ENCODE results near the gene DUSP1.

The DUSP1 gene

DNA sequence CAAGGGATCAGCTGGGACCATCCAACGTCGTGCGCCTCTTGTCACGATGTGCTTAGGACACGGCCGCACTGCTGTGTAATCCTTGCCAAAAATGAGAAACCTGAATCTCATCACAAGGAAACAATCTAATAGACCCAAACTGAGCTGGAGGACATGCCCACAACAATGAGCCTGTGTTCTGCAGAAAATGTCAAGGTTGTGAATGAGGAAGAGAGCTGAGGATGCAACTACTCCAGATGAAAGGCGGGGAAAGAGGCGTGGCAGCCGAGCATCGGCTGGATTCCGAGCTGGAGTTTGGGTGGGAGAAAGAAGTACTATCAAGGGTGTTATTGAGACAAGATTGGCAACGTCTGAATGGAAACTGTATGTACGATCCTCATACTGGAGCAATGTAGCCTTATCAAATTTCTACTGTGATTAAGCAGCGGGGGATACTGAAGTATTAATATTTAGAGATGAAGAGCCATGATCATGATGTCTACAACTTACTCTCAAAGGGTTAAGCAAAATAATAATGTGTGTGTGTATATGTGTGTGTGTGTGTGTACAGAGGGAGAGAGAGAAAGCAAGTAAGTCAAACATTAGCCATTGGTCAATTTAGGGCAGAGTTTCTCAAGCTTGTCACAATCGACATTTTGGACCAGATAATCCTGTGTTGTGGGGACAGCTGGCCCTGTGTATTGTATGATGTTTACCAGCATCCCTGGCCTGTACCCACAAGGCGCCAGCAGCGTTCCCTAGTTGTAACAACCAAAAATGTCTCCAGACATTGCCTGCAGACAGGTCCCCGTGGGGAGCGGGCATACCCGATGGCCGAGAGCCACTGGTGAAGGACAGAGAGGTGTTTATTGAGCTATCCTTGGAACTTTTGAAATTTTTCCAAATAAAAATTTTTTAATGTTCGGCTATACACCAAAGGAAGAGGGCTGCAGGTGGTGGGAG lies 46.5 kb downstream of the DUSP1 start:
- no peak overlapping the region for H3K4me3 ChIP-seq (ENCODE audit: control insufficient read depth, low read depth, low read length)
- TF ChIP-seq CTCF (IDR thresholded peaks at IDR 0.05; ENCODE audit: control insufficient read depth, insufficient read depth, low read depth, low read length, missing control alignments), result no peak
- no peak for DNase-seq (ENCODE audit: low read depth)

- H3K4me3 ChIP-seq (ENCODE audit: control insufficient read depth, low read depth, low read length), result no peak overlapping the region
- DNase-seq (ENCODE audit: low read depth), result no peak
- TF ChIP-seq CTCF (IDR thresholded peaks at IDR 0.05; ENCODE audit: control insufficient read depth, insufficient read depth, low read depth, low read length, missing control alignments), result no peak
These were observed 47.5 kb downstream of the DUSP1 start for GRCh38 chr5:172723508-172723907.

DNA sequence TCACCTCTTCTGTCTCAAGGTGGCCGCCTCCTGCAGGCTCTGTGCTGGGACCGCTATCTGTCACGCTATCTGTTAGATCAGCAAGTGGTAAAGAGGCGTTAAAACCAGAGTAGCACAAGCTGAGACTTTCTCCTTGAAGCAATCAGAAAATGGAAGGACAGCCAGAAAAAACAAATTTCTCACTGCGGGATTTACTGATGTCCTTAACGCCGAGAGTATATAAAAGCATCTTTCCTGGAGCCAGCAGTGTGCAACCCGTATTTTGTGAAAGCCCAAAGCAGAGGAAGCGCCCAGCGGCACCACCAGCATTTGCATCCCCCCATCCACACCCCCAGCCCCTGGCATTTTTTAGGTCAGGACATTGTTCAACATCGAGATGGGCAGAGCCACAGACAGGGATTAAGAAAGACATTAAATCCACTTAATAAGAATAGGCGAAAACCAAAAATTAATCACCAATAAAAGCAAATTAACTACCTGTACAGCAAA lies 48.6 kb downstream of the DUSP1 start:
- TF ChIP-seq CTCF (IDR thresholded peaks at IDR 0.05; ENCODE audit: control insufficient read depth, insufficient read depth, low read depth, low read length, missing control alignments), result no peak
- H3K4me3 ChIP-seq (ENCODE audit: control insufficient read depth, low read depth, low read length), result no peak overlapping the region
- no peak for DNase-seq (ENCODE audit: low read depth)

- no peak for TF ChIP-seq CTCF (IDR thresholded peaks at IDR 0.05; ENCODE audit: control insufficient read depth, insufficient read depth, low read depth, low read length, missing control alignments)
- no peak for DNase-seq (ENCODE audit: low read depth)
- H3K4me3 ChIP-seq (ENCODE audit: control insufficient read depth, low read depth, low read length), result no peak overlapping the region
These were observed 49.3 kb downstream of the DUSP1 start for GRCh38 chr5:172721455-172722326.

- no peak for TF ChIP-seq CTCF (IDR thresholded peaks at IDR 0.05; ENCODE audit: control insufficient read depth, insufficient read depth, low read depth, low read length, missing control alignments)
- no peak for DNase-seq (ENCODE audit: low read depth)
These were observed 50.3 kb downstream of the DUSP1 start for GRCh38 chr5:172720655-172721054.

GRCh38 chr5:172719211-172719610 lies 51.8 kb downstream of the DUSP1 start:
- DNase-seq (ENCODE audit: low read depth), result no peak
- no peak overlapping the region for H3K4me3 ChIP-seq (ENCODE audit: control insufficient read depth, low read depth, low read length)
- no peak for TF ChIP-seq CTCF (IDR thresholded peaks at IDR 0.05; ENCODE audit: control insufficient read depth, insufficient read depth, low read depth, low read length, missing control alignments)

More at GRCh38 chr5:172720655-172721054, 50.3 kb downstream of the DUSP1 start:
- no peak overlapping the region for H3K4me3 ChIP-seq (ENCODE audit: control insufficient read depth, low read depth, low read length)
